Choroid plexus epithelial cell (primary cell): ENCODE data around the gene RBM23.
"Not testable (repeated sequence)": the region's sequence is repeated elsewhere in the genome, so short reads cannot be mapped to it uniquely, and the experiment has no call there.

Source experiments
- DNase-seq: peaks from one replicate; pipeline ENCODE4 v3.0.0-alpha.2; 2010; ENCODE audit warnings: low read depth
- H3K4me3 ChIP-seq: 2 replicates; pipeline ENCODE4 v1.5.1; 2011; ENCODE audit warnings: low read depth, mild to moderate bottlenecking, control low read depth, low read length, moderate library complexity
- CTCF ChIP-seq: conservative IDR thresholded peaks from 2 replicates; pipeline ENCODE4 v1.5.1; 2011; ENCODE audit warnings: low read depth, mild to moderate bottlenecking, control low read depth, inconsistent platforms, low read length, moderate library complexity

The RBM23 gene

GRCh38 chr14:22915886-22916521 lies 2.9 kb downstream of the RBM23 start:
- no peak for TF ChIP-seq CTCF
- H3K4me3 ChIP-seq = no peak overlapping the region

GRCh38 chr14:22914836-22915235 lies 4.1 kb downstream of the RBM23 start:
- DNase-seq, H3K4me3 ChIP-seq: not testable (repeated sequence)

More at GRCh38 chr14:22915886-22916521, 2.9 kb downstream of the RBM23 start:
- peak; percentile 78 for DNase-seq

GRCh38 chr14:22910916-22911315 lies 8.0 kb downstream of the RBM23 start:
- TF ChIP-seq CTCF = no peak
- H3K4me3 ChIP-seq = no peak overlapping the region
- no peak for DNase-seq

GRCh38 chr14:22908601-22909000 lies 10.3 kb downstream of the RBM23 start:
- H3K4me3 ChIP-seq = no peak overlapping the region
- TF ChIP-seq CTCF = no peak
- peak; percentile 82 for DNase-seq

- no peak for TF ChIP-seq CTCF
- no peak for DNase-seq
- no peak overlapping the region for H3K4me3 ChIP-seq
These were observed 11.5 kb downstream of the RBM23 start for GRCh38 chr14:22907429-22907828.

GRCh38 chr14:22906073-22906472 lies 12.9 kb downstream of the RBM23 start:
- DNase-seq = no peak
- H3K4me3 ChIP-seq = no peak overlapping the region
- TF ChIP-seq CTCF = no peak

GRCh38 chr14:22905627-22906026 lies 13.3 kb downstream of the RBM23 start:
- no peak for TF ChIP-seq CTCF
- no peak overlapping the region for H3K4me3 ChIP-seq
- no peak for DNase-seq
